H9 (cell line): ENCODE measurements around the gene SCD5. TPM values are rescaled to one million over a fixed set of nuclear protein-coding genes. Genes with fewer than 3 reads are reported as not detected.

Experiments used
- DNase-seq: peaks from one replicate; pipeline ENCODE4 v3.0.0-alpha.2; 2017
- H2AFZ ChIP-seq: one replicate; pipeline ENCODE4 v1.6.1; 2013; ENCODE audit warnings: mild to moderate bottlenecking, low read length, control low read depth, moderate library complexity
- H2AK5ac ChIP-seq: 2 replicates; pipeline ENCODE4 v1.6.1; 2013; ENCODE audit warnings: low read length, control low read depth, mixed read lengths; ENCODE audit not compliant: insufficient read length
- H2BK120ac ChIP-seq: one replicate; pipeline ENCODE4 v1.6.1; 2013; ENCODE audit warnings: low read depth, mild to moderate bottlenecking, low read length, control low read depth, inconsistent platforms; ENCODE audit not compliant: poor library complexity, severe bottlenecking
- H2BK12ac ChIP-seq: 2 replicates; pipeline ENCODE4 v1.6.1; 2013; ENCODE audit warnings: low read length, control low read depth, mixed read lengths, low read depth; ENCODE audit not compliant: insufficient read length
- H2BK15ac ChIP-seq: 2 replicates; pipeline ENCODE4 v1.6.1; 2013; ENCODE audit warnings: low read depth, low read length, control low read depth
- H2BK20ac ChIP-seq: one replicate; pipeline ENCODE4 v1.6.1; 2013; ENCODE audit warnings: low read depth, mild to moderate bottlenecking, low read length, control low read depth, inconsistent platforms; ENCODE audit not compliant: poor library complexity, severe bottlenecking
- H2BK5ac ChIP-seq: 2 replicates; pipeline ENCODE4 v1.6.1; 2013; ENCODE audit warnings: low read length, control low read depth, mixed read lengths; ENCODE audit not compliant: insufficient read length
- H3K14ac ChIP-seq: 2 replicates; pipeline ENCODE4 v1.6.1; 2013; ENCODE audit warnings: low read length, control low read depth; ENCODE audit not compliant: insufficient read depth
- H3K18ac ChIP-seq: 2 replicates; pipeline ENCODE4 v1.6.1; 2013; ENCODE audit warnings: low read depth, mild to moderate bottlenecking, mixed read lengths, low read length, control low read depth; ENCODE audit not compliant: insufficient read length
- H3K23ac ChIP-seq: 2 replicates; pipeline ENCODE4 v1.6.1; 2013; ENCODE audit warnings: low read length, control low read depth, mixed read lengths, low read depth; ENCODE audit not compliant: insufficient read length
- H3K23me2 ChIP-seq: 2 replicates; pipeline ENCODE4 v1.6.1; 2013; ENCODE audit warnings: low read depth, mild to moderate bottlenecking, mixed read lengths, low read length, control low read depth; ENCODE audit not compliant: insufficient read length, poor library complexity, severe bottlenecking
- H3K27ac ChIP-seq: 2 replicates; pipeline ENCODE4 v1.5.1; 2013; ENCODE audit warnings: low read length, control low read depth, mixed read lengths, low read depth; ENCODE audit not compliant: insufficient read length
- H3K27me3 ChIP-seq: 2 replicates; pipeline ENCODE4 v1.6.1; 2013; ENCODE audit warnings: low read length, control low read depth, inconsistent platforms; ENCODE audit not compliant: insufficient read depth
- H3K4ac ChIP-seq: 2 replicates; pipeline ENCODE4 v1.6.1; 2013; ENCODE audit warnings: low read depth, mild to moderate bottlenecking, control low read depth, inconsistent platforms, low read length, moderate library complexity
- H3K4me1 ChIP-seq: 2 replicates; pipeline ENCODE4 v1.6.1; 2013; ENCODE audit warnings: low read length, control low read depth, inconsistent platforms; ENCODE audit not compliant: insufficient read depth
- H3K4me2 ChIP-seq: 2 replicates; pipeline ENCODE4 v1.6.1; 2013; ENCODE audit warnings: low read length, control low read depth, mixed read lengths; ENCODE audit not compliant: insufficient read length, insufficient read depth
- H3K56ac ChIP-seq: 2 replicates; pipeline ENCODE4 v1.6.1; 2013; ENCODE audit warnings: low read depth, mild to moderate bottlenecking, mixed read lengths, low read length, control low read depth; ENCODE audit not compliant: insufficient read length
- H3K79me1 ChIP-seq: 2 replicates; pipeline ENCODE4 v1.6.1; 2013; ENCODE audit warnings: low read depth, mild to moderate bottlenecking, moderate library complexity, low read length, control low read depth, inconsistent platforms; ENCODE audit not compliant: insufficient read depth, poor library complexity, severe bottlenecking
- H3K79me2 ChIP-seq: 2 replicates; pipeline ENCODE4 v1.6.1; 2013; ENCODE audit warnings: low read length, control low read depth, inconsistent platforms; ENCODE audit not compliant: insufficient read depth
- H3K9ac ChIP-seq: 2 replicates; pipeline ENCODE4 v1.6.1; 2013; ENCODE audit warnings: low read length, control low read depth, mixed read lengths; ENCODE audit not compliant: insufficient read length; ENCODE audit errors: extremely low read depth
- H3K9me3 ChIP-seq: one replicate; pipeline ENCODE4 v1.6.1; 2013; ENCODE audit warnings: low read depth, low read length, inconsistent platforms; ENCODE audit not compliant: control insufficient read depth
- H3T11ph ChIP-seq: one replicate; pipeline ENCODE4 v1.6.1; 2013; ENCODE audit warnings: mild to moderate bottlenecking, low read length, control low read depth, inconsistent platforms
- H4K20me1 ChIP-seq: one replicate; pipeline ENCODE4 v1.6.1; 2013; ENCODE audit not compliant: control insufficient read depth, insufficient read length, insufficient read depth
- H4K5ac ChIP-seq: 2 replicates; pipeline ENCODE4 v1.6.1; 2013; ENCODE audit warnings: low read depth, mild to moderate bottlenecking, mixed read lengths, low read length, control low read depth; ENCODE audit not compliant: insufficient read length
- H4K8ac ChIP-seq: replicated peaks from 2 replicates; pipeline ENCODE4 v1.6.1; 2013; ENCODE audit warnings: low read length, control low read depth, mixed read lengths, low read depth; ENCODE audit not compliant: insufficient read length
- H4K91ac ChIP-seq: 2 replicates; pipeline ENCODE4 v1.6.1; 2013; ENCODE audit warnings: low read depth, mild to moderate bottlenecking, moderate library complexity, mixed read lengths, low read length, control low read depth; ENCODE audit not compliant: insufficient read length
- H3K27ac Mint-ChIP-seq, 3 experiments: 2 replicates in 2 of 3; 3 replicates in 1 of 3; pipeline ENCODE4 v1.8.0; 2020 to 2021; ENCODE audit warnings: mixed read lengths in 3 of 3, mild to moderate bottlenecking in 1 of 3, moderate library complexity in 1 of 3
- H3K27me3 Mint-ChIP-seq: 2 replicates; pipeline ENCODE4 v1.8.0; 2021; ENCODE audit warnings: low read depth, mild to moderate bottlenecking, moderate library complexity, mixed read lengths
- H3K36me3 Mint-ChIP-seq, 3 experiments: 2 replicates in 2 of 3; 3 replicates in 1 of 3; pipeline ENCODE4 v1.8.0; 2020 to 2021; ENCODE audit warnings: low read depth in 3 of 3, mixed read lengths in 3 of 3; ENCODE audit not compliant: insufficient read depth in 1 of 3
- H3K4me1 Mint-ChIP-seq, 2 experiments: 2 replicates each; pipeline ENCODE4 v1.8.0; 2020; ENCODE audit warnings: mixed read lengths in 2 of 2
- H3K4me3 Mint-ChIP-seq, 2 experiments: 2 replicates in 1 of 2; 3 replicates in 1 of 2; pipeline ENCODE4 v1.8.0; 2020 to 2021; ENCODE audit warnings: mild to moderate bottlenecking in 2 of 2, mixed read lengths in 2 of 2, moderate library complexity in 1 of 2
- H3K9me3 Mint-ChIP-seq, 2 experiments: 2 replicates in 1 of 2; 3 replicates in 1 of 2; pipeline ENCODE4 v1.8.0; 2020; ENCODE audit warnings: mild to moderate bottlenecking in 2 of 2, mixed read lengths in 2 of 2, moderate library complexity in 1 of 2
- CTCF ChIP-seq: fragments of 200-600 bp; sonication (generic); conservative IDR thresholded peaks from 3 replicates; pipeline ENCODE4 v1.8.0; 2021; ENCODE audit warnings: antibody characterized with exemption, mild to moderate bottlenecking
- WGBS: extraction: QIAGEN DNeasy Blood & Tissue Kit; methylation state at CpG from one replicate; pipeline ENCODE4 v1.1.7; 2013; ENCODE audit warnings: missing lambda C conversion rate, low lambda C conversion rate, mixed read lengths; ENCODE audit not compliant: insufficient read length; ENCODE audit errors: extremely low coverage; 5-methylcytosine and 5-hydroxymethylcytosine counted together
- total RNA-seq: library from RNA; stranded (reverse); gene quantifications from 2 replicates; pipeline ENCODE4 v1.2.1, GENCODE V29; 2021

The SCD5 gene
- total RNA-seq, 1 experiment from 2014 or later, result 0.68 TPM

DNA sequence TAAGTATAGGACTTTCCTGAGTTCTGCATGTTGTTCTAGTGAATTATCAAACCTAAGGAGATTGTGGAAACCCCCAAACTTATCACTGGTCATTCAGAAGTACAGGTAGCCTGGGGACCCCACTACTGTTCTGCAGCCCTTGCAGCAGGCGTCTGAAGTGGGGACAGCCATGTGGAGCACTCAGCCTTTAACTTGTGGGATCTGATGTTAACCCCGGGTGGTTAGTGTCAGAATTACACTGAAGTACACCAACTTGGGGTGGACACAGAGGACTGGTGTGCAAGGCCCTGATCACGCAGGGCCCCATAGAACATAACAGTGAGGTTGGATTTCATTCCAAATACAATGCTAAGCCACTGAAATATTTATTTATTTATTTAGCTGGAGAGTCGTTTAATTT is 103.7 kb downstream of the SCD5 start:
- Mint-ChIP-seq H3K4me3 (no peak overlapping the region), H3K4me1 (peaks cover 16 to 19% of the 10 kb centered on the region in 2 experiments), H3K27me3 (peaks cover 19% of the 10 kb centered on the region), H3K36me3 (no peaks in the 10 kb centered on the region), H3K9me3 (no peaks in the 10 kb centered on the region), H3K27ac (no peak overlapping the region)
- no peak for TF ChIP-seq CTCF
- Histone ChIP-seq H4K8ac (no peak overlapping the region), H4K5ac (no peak overlapping the region), H3K23ac (no peak overlapping the region), H3K9ac (no peak overlapping the region), H3K4ac (no peak overlapping the region), H3K4me2 (no peak overlapping the region), H3K27ac (no peak overlapping the region), H3K79me2 (no peaks in the 10 kb centered on the region), H2BK12ac (no peak overlapping the region), H3K9me3 (no peaks in the 10 kb centered on the region), H3K14ac (no peak overlapping the region), H2AK5ac (no peak overlapping the region), H4K91ac (no peak overlapping the region), H3K4me1 (peaks cover 5% of the 10 kb centered on the region; the same call in 1 of the 2 replicates), H3K23me2 (no peaks in the 10 kb centered on the region), H3T11ph (no peak overlapping the region), H3K56ac (no peak overlapping the region), H2BK5ac (no peak overlapping the region), H3K18ac (no peak overlapping the region), H2AFZ (no peak overlapping the region), H3K79me1 (no peaks in the 10 kb centered on the region), H3K27me3 (no peaks in the 10 kb centered on the region), H2BK120ac (no peak overlapping the region), H4K20me1 (no peaks in the 10 kb centered on the region), H2BK15ac (no peak overlapping the region), H2BK20ac (no peak overlapping the region)
- no CpG with 5 or more reads among the region's 4 CpGs for WGBS
- DNase-seq, result no peak
